A549 (cell line): ENCODE data around the gene GPRIN2. TPM values are rescaled to one million over a fixed set of nuclear protein-coding genes. Genes with fewer than 3 reads are reported as not detected.
"Not testable (repeated sequence)": the region's sequence is repeated elsewhere in the genome, so short reads cannot be mapped to it uniquely, and the experiment has no call there.

Experiments
- ATAC-seq, 2 experiments: fragments of 200-7000 bp in 1 of 2; fragments of >200 bp in 1 of 2; cut with Nextera tagmentation in 1 of 2; cut with Tn5 transposase in 1 of 2; 3 replicates each; pipeline versions ENCODE4 v1.8.0 to v1.9.1; 2018 to 2020; ENCODE audit warnings: mild to moderate bottlenecking in 1 of 2, moderate library complexity in 1 of 2
- CTCF ChIA-PET: fragments of 300-600 bp; sonication (Branson Sonifier 250); formaldehyde crosslinking; extraction: SDS; loops from one replicate; lab custom pipeline; 2021; ENCODE audit warnings: antibody characterized with exemption, inconsistent platforms; lab: Yijun Ruan, JAX
- POLR2A ChIA-PET: fragments of 350-600 bp; formaldehyde crosslinking; extraction: SDS; loops from one replicate; lab custom pipeline; 2021; ENCODE audit warnings: antibody characterized with exemption, inconsistent platforms; lab: Yijun Ruan, JAX
- DNase-seq, 2 experiments: peaks; one replicate each; pipeline versions ENCODE4 v3.0.0 to v3.0.0-alpha.2; 2011 to 2016; ENCODE audit warnings: low read depth in 1 of 2, low spot score in 1 of 2
- FAIRE-seq: peaks from 2 replicates; lab custom pipeline; 2011; peaks lifted over from hg19 to GRCh38; lab: Jason Lieb, UNC
- H3K27ac ChIP-seq, 2 experiments: fragments of >200 bp; sonication (Bioruptor Twin); formaldehyde crosslinking; 3 replicates each; pipeline ENCODE4 v1.5.1; 2016 to 2017
- H3K4me1 ChIP-seq: fragments of >200 bp; sonication (Bioruptor Twin); formaldehyde crosslinking; 3 replicates; pipeline ENCODE4 v1.6.1; 2016
- H3K4me2 ChIP-seq: fragments of >200 bp; sonication (Bioruptor Twin); formaldehyde crosslinking; 3 replicates; pipeline ENCODE4 v1.6.1; 2016
- H3K4me3 ChIP-seq: fragments of >200 bp; sonication (Bioruptor Twin); formaldehyde crosslinking; 3 replicates; pipeline ENCODE4 v1.5.1; 2016
- H3K9me3 ChIP-seq: fragments of >200 bp; sonication (Bioruptor Twin); formaldehyde crosslinking; 3 replicates; pipeline ENCODE4 v1.6.1; 2016
- ATOH8 ChIP-seq: fragments of 250-450 bp; sonication (Bioruptor Pico); IDR thresholded peaks from 2 replicates; pipeline ENCODE4 v1.5.0; 2020; ENCODE audit warnings: low read depth, mild to moderate bottlenecking, moderate library complexity
- BCL3 ChIP-seq: fragments of >200 bp; sonication (Bioruptor Twin); formaldehyde crosslinking; IDR thresholded peaks from 3 replicates; pipeline ENCODE4 v1.6.1; 2016
- EHF ChIP-seq: fragments of 250-450 bp; sonication (Bioruptor Pico); IDR thresholded peaks from 2 replicates; pipeline ENCODE4 v1.5.0; 2020; ENCODE audit warnings: mild to moderate bottlenecking
- FOSB ChIP-seq: fragments of 250-450 bp; sonication (Bioruptor Pico); IDR thresholded peaks from 2 replicates; pipeline ENCODE4 v1.5.0; 2020; ENCODE audit warnings: mild to moderate bottlenecking, moderate library complexity
- JUN ChIP-seq, 2 experiments: fragments of >200 bp; sonication (Bioruptor Twin); formaldehyde crosslinking; IDR thresholded peaks; 2 replicates in 1 of 2; 3 replicates in 1 of 2; pipeline ENCODE4 v1.6.1; 2016 to 2017
- NPAS2 ChIP-seq: fragments of 250-450 bp; sonication (Bioruptor Pico); IDR thresholded peaks from 2 replicates; pipeline ENCODE4 v1.8.0; 2022; ENCODE audit warnings: mild to moderate bottlenecking, moderate library complexity, borderline replicate concordance
- RAD21 ChIP-seq, 2 experiments: fragments of >200 bp in 1 of 2; sonication (Bioruptor Twin) in 1 of 2; formaldehyde crosslinking in 1 of 2; IDR thresholded peaks in 1 of 2; conservative IDR thresholded peaks in 1 of 2; 2 replicates in 1 of 2; 3 replicates in 1 of 2; pipeline ENCODE4 v1.6.1; 2012 to 2018; ENCODE audit warnings: inconsistent platforms in 1 of 2
- ZFP36 ChIP-seq: fragments of 450-650 bp; IDR thresholded peaks from 2 replicates; pipeline ENCODE4 v1.6.1; 2014; ENCODE audit warnings: borderline replicate concordance; ENCODE audit not compliant: partially characterized antibody
- WGBS: methylation state at CpG from one replicate; pipeline ENCODE4 v1.1.6; 2017; ENCODE audit errors: missing lambda C conversion rate; 5-methylcytosine and 5-hydroxymethylcytosine counted together
- polyA minus RNA-seq: library from RNA; depleted of rRNA, polyadenylated mRNA; stranded (reverse); fragments of >200 nt; gene quantifications from 2 replicates; pipeline ENCODE4 v1.2.3, GENCODE V29; 2011; rRNA and poly(A)+ RNA removed
- polyA plus RNA-seq, 4 experiments: library from polyadenylated mRNA; depleted of rRNA in 3 of 4; stranded (reverse); fragments of >200 nt; fragmentation: RNase III in 1 of 4; extraction: RNeasy Plus Mini Kit Qiagen cat#74134 plus additional on column Dnase treatment in 1 of 4; gene quantifications; 2 replicates in 3 of 4; 3 replicates in 1 of 4; pipeline ENCODE4 v1.2.3, GENCODE V29; 2011 to 2017
- TF ChIP-seq, protein P1 (sequence below): fragments of >200 bp; sonication (Bioruptor Twin); formaldehyde crosslinking; IDR thresholded peaks from 3 replicates; pipeline ENCODE4 v1.5.1; 2016
- TF ChIP-seq, protein P2 (sequence below): IDR thresholded peaks from 2 replicates; pipeline ENCODE4 v1.6.1; 2012

The GPRIN2 gene
- polyA plus RNA-seq (2011; rRNA removed), result 8.8 and 9.4 TPM in 2 replicates
- polyA plus RNA-seq (2012; cell fraction: cytosol; rRNA removed), result 17.3 and 29.5 TPM in 2 replicates
- 62.0 and 88.1 TPM in 2 replicates for polyA plus RNA-seq (2012; cell fraction: nucleus; rRNA removed)
- polyA plus RNA-seq (2017; fragmentation: RNase III; extraction: RNeasy Plus Mini Kit Qiagen cat#74134 plus additional on column Dnase treatment), result 25.8 to 29.9 TPM (median 28.6 TPM) in 3 replicates
- 14.3 and 17.6 TPM in 2 replicates for polyA minus RNA-seq

DNA sequence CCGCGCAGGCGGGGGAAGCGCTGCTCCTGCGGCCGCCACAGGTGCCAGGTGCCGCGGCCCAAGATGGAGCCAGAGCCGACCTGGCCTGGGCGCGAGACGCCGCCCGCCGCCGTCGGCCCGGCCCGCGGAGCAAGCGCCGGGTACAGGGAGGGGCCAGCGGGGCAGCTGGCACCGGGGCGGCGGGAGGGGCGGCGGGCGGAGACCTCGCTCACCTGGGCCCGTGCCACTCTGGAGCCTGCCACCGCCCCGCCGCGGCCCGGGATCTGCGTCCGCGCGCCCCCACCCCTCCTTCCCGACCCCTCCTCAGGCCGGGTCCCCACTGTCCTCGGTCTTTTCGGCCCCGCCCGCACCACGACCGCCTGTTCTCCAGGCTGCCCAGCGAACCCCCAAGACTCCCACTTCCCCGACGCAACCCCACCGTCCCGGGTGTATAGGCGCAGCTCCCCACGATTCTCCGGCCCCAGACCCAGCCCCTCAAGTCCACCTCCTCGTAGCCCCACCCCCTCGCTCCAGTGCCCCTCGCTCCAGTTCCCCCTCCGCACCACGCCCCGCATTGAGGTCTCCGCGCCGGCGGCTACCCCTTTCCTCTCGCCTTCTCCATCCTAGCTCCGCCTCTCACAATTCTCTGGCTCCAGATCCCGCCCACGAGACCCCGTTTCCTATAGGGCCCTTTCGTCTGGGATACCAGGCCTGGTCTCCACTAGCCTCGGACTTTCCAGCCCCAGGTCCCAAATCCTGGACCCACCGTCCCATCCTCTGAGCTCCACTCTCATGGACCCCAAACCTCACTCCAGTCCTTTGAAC, at the start of gene GPRIN2:
Gene GPRIN2 (minus strand): TSS at position 144 of the 804 bp plus-strand sequence. CDS start 5,922 bp downstream, outside the sequence.
- CTCF ChIA-PET, result interaction anchor here (1.5 to 9.4 kb wide), 4 partner anchors 10 to 1219 kb away, joined by 4 to 87 read pairs (median 6); no protein-coding TSS in a partner anchor
- POLR2A ChIA-PET, result interaction anchor here (0.9 to 1.4 kb wide), 3 partner anchors 10 to 32 kb away, joined by 3 to 9 read pairs (median 7); no protein-coding TSS in a partner anchor
- no peaks in the 10 kb centered on the region for H3K9me3 ChIP-seq
- ATAC-seq (peak; percentile 32 to 42), FAIRE-seq (no peak), DNase-seq (peak in 1 of 2 experiments; percentile 28)
- peak within 1 kb of the TSS; percentile 70 for H3K4me3 ChIP-seq
- peak within 1 kb of the TSS; percentile 88 to 89 for H3K27ac ChIP-seq
- 0 out of 3 replicates have a peak, but pooled peaks have one; percentile 32 for TF ChIP-seq BCL3
- no peak for TF ChIP-seq ZFP36
- no peak for TF ChIP-seq ATOH8 (CRISPR knock-in tag)
- 0 out of 2 replicates have a peak, but pooled peaks have one; percentile 18 for TF ChIP-seq NPAS2 (CRISPR knock-in tag)
- TF ChIP-seq FOSB (CRISPR knock-in tag), result no peak
- TF ChIP-seq JUN (IDR thresholded peaks at IDR 0.05), result no peak
- no peak for TF ChIP-seq EHF (CRISPR knock-in tag)
- H3K4me1 ChIP-seq, result peaks cover 60% of the 10 kb centered on the region
- whole genome bisulfite sequencing, result 59% methylated on average over 67 of the region's 74 CpGs
- H3K4me2 ChIP-seq, result peak within 1 kb of the TSS; percentile 68

DNA sequence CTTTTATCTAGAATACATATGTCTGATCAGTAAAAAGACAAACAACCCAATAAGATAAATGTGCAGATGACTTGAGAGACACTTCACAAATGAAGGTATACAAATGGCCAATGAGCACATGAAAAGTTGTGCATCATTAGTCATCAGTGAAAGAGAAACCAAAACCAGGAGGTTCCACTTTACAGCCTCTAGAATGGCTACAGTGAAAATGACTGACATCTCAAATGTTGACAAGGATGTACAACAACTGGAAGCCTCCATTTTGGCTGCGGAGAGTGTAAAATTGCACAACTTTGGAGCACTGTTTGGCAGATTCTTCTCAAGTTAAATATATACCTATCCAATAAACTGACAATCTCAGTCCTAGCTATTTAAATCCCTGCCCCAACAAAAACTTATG, 44.1 kb upstream of the GPRIN2 start:
- CTCF ChIA-PET, H3K9me3 ChIP-seq, H3K27ac ChIP-seq, DNase-seq, H3K4me3 ChIP-seq, POLR2A ChIA-PET, H3K4me2 ChIP-seq, H3K4me1 ChIP-seq, ATAC-seq: not testable (repeated sequence)
- peak; percentile 94 for FAIRE-seq
- WGBS, result 41% methylated on average over 1 of the region's 1 CpG

DNA sequence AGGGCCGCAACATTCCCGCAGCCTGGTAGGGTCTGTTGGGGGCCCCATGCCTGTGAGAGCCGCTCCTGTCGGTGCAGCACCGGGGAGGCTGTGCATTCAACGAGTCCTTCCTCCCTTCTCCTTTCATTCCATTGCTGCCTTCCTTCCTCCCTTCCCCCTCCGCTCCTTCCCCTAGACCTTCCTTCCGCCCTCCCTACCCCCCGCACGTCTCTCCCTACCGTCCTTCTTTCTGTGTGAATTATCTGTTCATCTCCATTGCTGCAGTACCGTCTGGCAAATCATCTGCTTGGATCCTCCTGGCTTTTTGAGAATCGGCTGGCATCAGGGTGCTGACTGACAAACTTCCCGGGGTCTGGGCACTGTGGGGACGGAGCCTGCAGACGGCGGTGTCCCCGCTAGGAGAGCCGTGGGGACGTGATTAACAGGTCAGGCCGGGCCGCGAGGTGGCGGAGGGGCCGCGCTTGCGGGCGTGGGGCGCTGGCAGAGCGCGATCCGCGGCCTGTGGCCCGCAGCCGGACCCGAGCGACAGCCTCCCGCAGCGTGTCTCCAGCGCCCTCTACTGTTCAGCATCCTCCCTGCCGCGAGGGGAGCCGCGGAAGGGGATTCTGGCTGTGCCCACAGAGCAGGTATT, 41.3 kb upstream of the GPRIN2 start:
- DNase-seq, H3K4me1 ChIP-seq, POLR2A ChIA-PET, CTCF ChIA-PET, H3K9me3 ChIP-seq, FAIRE-seq: not testable (repeated sequence)
- 1% methylated on average over 10 of the region's 44 CpGs for WGBS
- Histone ChIP-seq H3K27ac (peak overlapping the region; percentile 82 to 90), H3K4me3 (peak overlapping the region; percentile 55), H3K4me2 (peak overlapping the region; percentile 73; the same call in 2 of the 3 replicates)
- ATAC-seq, result peak; percentile 91 to 97
- TF ChIP-seq, protein P1, sequence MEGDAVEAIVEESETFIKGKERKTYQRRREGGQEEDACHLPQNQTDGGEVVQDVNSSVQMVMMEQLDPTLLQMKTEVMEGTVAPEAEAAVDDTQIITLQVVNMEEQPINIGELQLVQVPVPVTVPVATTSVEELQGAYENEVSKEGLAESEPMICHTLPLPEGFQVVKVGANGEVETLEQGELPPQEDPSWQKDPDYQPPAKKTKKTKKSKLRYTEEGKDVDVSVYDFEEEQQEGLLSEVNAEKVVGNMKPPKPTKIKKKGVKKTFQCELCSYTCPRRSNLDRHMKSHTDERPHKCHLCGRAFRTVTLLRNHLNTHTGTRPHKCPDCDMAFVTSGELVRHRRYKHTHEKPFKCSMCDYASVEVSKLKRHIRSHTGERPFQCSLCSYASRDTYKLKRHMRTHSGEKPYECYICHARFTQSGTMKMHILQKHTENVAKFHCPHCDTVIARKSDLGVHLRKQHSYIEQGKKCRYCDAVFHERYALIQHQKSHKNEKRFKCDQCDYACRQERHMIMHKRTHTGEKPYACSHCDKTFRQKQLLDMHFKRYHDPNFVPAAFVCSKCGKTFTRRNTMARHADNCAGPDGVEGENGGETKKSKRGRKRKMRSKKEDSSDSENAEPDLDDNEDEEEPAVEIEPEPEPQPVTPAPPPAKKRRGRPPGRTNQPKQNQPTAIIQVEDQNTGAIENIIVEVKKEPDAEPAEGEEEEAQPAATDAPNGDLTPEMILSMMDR, result 0 out of 3 replicates have a peak, but pooled peaks have one; percentile 8
- TF ChIP-seq, protein P2, sequence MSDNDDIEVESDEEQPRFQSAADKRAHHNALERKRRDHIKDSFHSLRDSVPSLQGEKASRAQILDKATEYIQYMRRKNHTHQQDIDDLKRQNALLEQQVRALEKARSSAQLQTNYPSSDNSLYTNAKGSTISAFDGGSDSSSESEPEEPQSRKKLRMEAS, result 0 out of 2 replicates have a peak, but pooled peaks have one; percentile 14
- TF ChIP-seq RAD21 (conservative IDR thresholded peaks at IDR 0.05 in 1 of 2, IDR thresholded peaks at IDR 0.05 in 1 of 2), result 0 out of 5 replicates have a peak, but pooled peaks of 1 of the 2 experiments have one; percentile 16

GRCh38 chr10:46596570-46596969, 40.1 kb upstream of the GPRIN2 start:
- H3K4me1 ChIP-seq, FAIRE-seq, CTCF ChIA-PET, H3K9me3 ChIP-seq, DNase-seq, ATAC-seq, POLR2A ChIA-PET: not testable (repeated sequence)
- Histone ChIP-seq H3K27ac (peak overlapping the region; percentile 71 to 90), H3K4me2 (peak overlapping the region; percentile 73), H3K4me3 (peak overlapping the region; percentile 35)
- 36% methylated on average over 2 of the region's 4 CpGs for WGBS

GRCh38 chr10:46594453-46595063, 38.1 kb upstream of the GPRIN2 start:
- 32% methylated on average over 5 of the region's 6 CpGs for WGBS
- CTCF ChIA-PET, H3K9me3 ChIP-seq, H3K27ac ChIP-seq, H3K4me3 ChIP-seq, H3K4me1 ChIP-seq, H3K4me2 ChIP-seq, DNase-seq, POLR2A ChIA-PET, FAIRE-seq, ATAC-seq: not testable (repeated sequence)

DNA sequence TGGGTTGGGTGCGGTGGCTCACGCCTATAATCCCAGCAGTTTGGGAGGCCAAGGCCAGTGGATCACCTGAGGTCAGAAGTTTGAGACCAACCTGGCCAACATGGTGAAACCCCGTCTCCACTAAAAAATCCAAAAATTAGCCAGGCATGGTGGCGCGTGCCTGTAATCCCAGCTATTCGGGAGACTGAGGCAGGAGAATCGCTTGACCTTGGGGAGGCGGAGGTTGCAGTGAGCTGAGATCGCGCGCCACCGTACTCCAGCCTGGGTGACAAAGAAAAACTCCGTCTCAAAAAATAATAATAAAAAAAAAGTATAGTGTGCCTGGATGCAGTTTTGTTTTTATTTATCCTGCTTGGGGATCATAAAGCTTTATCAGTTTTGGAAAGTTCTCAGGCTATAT, 36.8 kb upstream of the GPRIN2 start:
- ATAC-seq, CTCF ChIA-PET, H3K27ac ChIP-seq, H3K9me3 ChIP-seq, H3K4me3 ChIP-seq, DNase-seq, H3K4me2 ChIP-seq, POLR2A ChIA-PET, H3K4me1 ChIP-seq, FAIRE-seq: not testable (repeated sequence)
- WGBS, result 96% methylated on average over 13 of the region's 13 CpGs
